Liver (tissue), 4 donors: ENCODE measurements around the gene GPM6B. TPM values are rescaled to one million over a fixed set of nuclear protein-coding genes. Genes with fewer than 3 reads are reported as not detected.

Experiments used
- polyA plus RNA-seq, 2 donors: library from polyadenylated mRNA; stranded (reverse) in 1 of 2; unstranded in 1 of 2; fragments of 200-250 nt in 1 of 2; fragments of >200 nt in 1 of 2; fragmentation: Nextera tagmentation in 1 of 2; extraction: Ambion mirVana in 1 of 2; gene quantifications; one replicate each; pipeline versions ENCODE4 v1.2.1 to v1.2.3, GENCODE V29; 2013 to 2015
- total RNA-seq, 2 donors: library from RNA; depleted of rRNA; stranded (reverse); fragments of >200 nt; gene quantifications; one replicate each; pipeline ENCODE4 v1.2.3, GENCODE V29; 2014
- donor health status: healthy.
- donor health status: healthy.
- donor health status: healthy.

Gene GPM6B
- total and polyA plus RNA-seq, 4 donors = 0.42 to 2.3 (median 0.72) TPM

Other genes starting within 250 kb of the GPM6B start
- gene EGFL6, start 247.5 kb downstream of the GPM6B start, total RNA-seq = under 1 TPM in 1 of 2 donors, not detected in 1; 0.23 TPM
- under 1 TPM in 1 of 2 donors, not detected in 1; 0.02 TPM for gene EGFL6, start 247.5 kb downstream of the GPM6B start, polyA plus RNA-seq
- 1 to 10 TPM; 5.7 to 7.7 TPM for gene TCEANC, start 164.0 kb downstream of the GPM6B start, total RNA-seq
- 1 to 10 TPM in 1 of 2 donors, under 1 TPM in 1; 0.73 to 1.5 TPM for gene TCEANC, start 164.0 kb downstream of the GPM6B start, polyA plus RNA-seq
- gene RAB9A, start 128.0 kb downstream of the GPM6B start, total RNA-seq = 10 to 100 TPM in 1 of 2 donors, 1 to 10 TPM in 1; 9.0 to 12.2 TPM
- gene RAB9A, start 128.0 kb downstream of the GPM6B start, polyA plus RNA-seq = 10 to 100 TPM; 11.8 to 22.9 TPM
- gene TRAPPC2, start 82.5 kb downstream of the GPM6B start, total RNA-seq = 10 to 100 TPM in 1 of 2 donors, 1 to 10 TPM in 1; 9.1 to 12.3 TPM
- 1 to 10 TPM; 3.1 to 8.4 TPM for gene TRAPPC2, start 82.5 kb downstream of the GPM6B start, polyA plus RNA-seq
- gene OFD1, start 82.3 kb downstream of the GPM6B start, total RNA-seq = 10 to 100 TPM in 1 of 2 donors, 1 to 10 TPM in 1; 9.0 to 10.1 TPM
- gene OFD1, start 82.3 kb downstream of the GPM6B start, polyA plus RNA-seq = 10 to 100 TPM in 1 of 2 donors, 1 to 10 TPM in 1; 2.9 to 15.7 TPM
- 1 to 10 TPM; 5.6 to 7.9 TPM for gene GEMIN8, start 212.8 kb upstream of the GPM6B start, total RNA-seq
- gene GEMIN8, start 212.8 kb upstream of the GPM6B start, polyA plus RNA-seq = 10 to 100 TPM; 10.3 to 11.7 TPM